ENCODE measurements around the gene GPR37L1. TPM values are rescaled to one million over a fixed set of nuclear protein-coding genes. Genes with fewer than 3 reads are reported as not detected.
"Not testable (repeated sequence)": the region's sequence is repeated elsewhere in the genome, so short reads cannot be mapped to it uniquely, and the experiment has no call there.

Gene GPR37L1
- total and polyA plus RNA-seq, 2 of the 4 experiments (the other 2 are of a cell fraction): 0.02 TPM; not detected in 1

DNA sequence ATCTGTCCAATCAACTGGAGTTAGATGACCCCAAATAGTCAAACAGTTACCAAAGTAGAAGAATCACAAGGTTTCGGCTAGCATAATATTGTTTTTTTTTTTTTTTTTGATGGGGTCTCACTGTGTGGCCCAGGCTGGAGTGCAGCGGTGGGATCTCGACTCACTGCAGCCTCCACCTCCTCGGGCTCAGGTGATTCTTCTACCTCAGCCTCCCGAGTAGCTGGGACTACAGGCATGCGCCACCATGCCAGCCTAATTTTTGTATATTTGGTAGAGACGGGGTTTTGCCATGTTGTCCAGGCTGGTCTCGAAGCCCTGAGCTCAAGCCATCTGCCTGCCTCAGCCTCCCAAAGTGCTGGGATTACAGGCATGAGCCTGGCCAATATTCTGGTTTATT is 23.0 kb downstream of the GPR37L1 start:
- H3K9ac ChIP-seq (ENCODE audit: low read depth, low read length); H4K91ac ChIP-seq (ENCODE audit: insufficient read depth, low read depth, low read length); BruUV-seq (replicated peaks); H3K4me1 ChIP-seq (ENCODE audit: control insufficient read depth, insufficient read depth, low read length); H3K18ac ChIP-seq (ENCODE audit: low read depth, low read length); H3K9me1 ChIP-seq (ENCODE audit: insufficient read depth, low read length); ATAC-seq (ENCODE audit: low read depth); H4K8ac ChIP-seq (ENCODE audit: low read depth in 2 of 2, low read length in 2 of 2); dilution Hi-C loops (cut with HindIII; ENCODE audit: low sequenced_read_pairs, unreplicated experiment); H3K36me3 ChIP-seq (ENCODE audit: control insufficient read depth, insufficient read depth, low read length); H3K9me3 ChIP-seq (ENCODE audit: control insufficient read depth, insufficient read depth, low read length); H3K4ac ChIP-seq (ENCODE audit: low read depth, low read length); H2AFZ ChIP-seq (replicated peaks; ENCODE audit: low read length, poor library complexity); H2BK120ac ChIP-seq (ENCODE audit: low read depth, low read length); H3K27ac ChIP-seq (ENCODE audit: insufficient read depth, low read length); H3K27me3 ChIP-seq (ENCODE audit: control insufficient read depth, insufficient read depth, low read length); H3K56ac ChIP-seq (ENCODE audit: extremely low read depth, insufficient read depth, low read length); H2BK15ac ChIP-seq (ENCODE audit: low read depth, low read length); intact Hi-C loops (cut with micrococcal nuclease); H3K4me3 ChIP-seq (ENCODE audit: insufficient read depth, low read depth, low read length); H3K4me2 ChIP-seq (ENCODE audit: low read depth, low read length); H2BK5ac ChIP-seq (ENCODE audit: low read depth, low read length, poor library complexity, severe bottlenecking); H3K23ac ChIP-seq (ENCODE audit: low read depth, low read length); H2AK9ac ChIP-seq (replicated peaks; ENCODE audit: low read depth, low read length, poor library complexity); H3K14ac ChIP-seq (replicated peaks; ENCODE audit: low read depth, low read length); POLR2A ChIA-PET (ENCODE audit: unreplicated experiment); H2AK5ac ChIP-seq (ENCODE audit: low read depth, low read length); DNase-seq; H4K5ac ChIP-seq (ENCODE audit: low read depth, low read length); H2BK20ac ChIP-seq (ENCODE audit: low read depth, low read length): not testable (repeated sequence)
- 86% methylated on average over 1 of the region's 8 CpGs; no CpG with 5 or more reads in 1 of the 2 experiments for WGBS, 2 experiments (ENCODE audit: extremely low coverage in 2 of 2, insufficient read length in 1 of 2)
- peaks cover 29% of the 10 kb centered on the region for H4K20me1 ChIP-seq (ENCODE audit: insufficient read depth, low read length)
- H3K79me1 ChIP-seq (ENCODE audit: low read depth in 1 of 2, low read length in 2 of 2): peaks cover 20 to 39% of the 10 kb centered on the region in 2 experiments
- in situ Hi-C loops (cut with MboI; ENCODE audit: low sequenced_read_pairs): loop anchor here (25.0 kb wide), 1 partner anchor 608 kb away; the partner anchor contains the start of gene NAV1
- CTCF ChIA-PET: interaction anchor here (0.9 kb wide), 1 partner anchor 9 kb away, joined by 3 read pairs; no protein-coding TSS in a partner anchor

Measured in IMR-90 (cell line).